Peyer's patch (tissue), 4 donors: ENCODE results near the gene HPCAL1. TPM values are rescaled to one million over a fixed set of nuclear protein-coding genes. Genes with fewer than 3 reads are reported as not detected.
"Not testable (repeated sequence)": the region's sequence is repeated elsewhere in the genome, so short reads cannot be mapped to it uniquely, and the experiment has no call there.

Source experiments
- DNase-seq, 3 donors: peaks; one replicate each; pipeline ENCODE4 v3.0.0-alpha.2; 2017 to 2019
- H3K27ac ChIP-seq, 4 donors: fragments of 200-600 bp; sonication (generic); one replicate each; pipeline ENCODE4 v1.5.1; 2016 to 2019
- H3K27me3 ChIP-seq, 2 donors: fragments of 200-600 bp; sonication (generic); one replicate each; pipeline ENCODE4 v1.5.1; 2019
- H3K36me3 ChIP-seq, 3 donors: fragments of 200-600 bp; sonication (generic); one replicate each; pipeline ENCODE4 v1.5.1; 2016 to 2019
- H3K4me1 ChIP-seq, 4 donors: fragments of 200-600 bp; sonication (generic); one replicate each; pipeline ENCODE4 v1.5.1; 2016 to 2019
- H3K4me3 ChIP-seq, 4 donors: fragments of 200-600 bp; sonication (generic); 1 replicate in 3 of 4; 2 replicates in 1 of 4; pipeline ENCODE4 v1.5.1; 2016 to 2019; ENCODE audit warnings: mild to moderate bottlenecking in 1 of 4
- H3K9me3 ChIP-seq, 4 donors: fragments of 200-600 bp; sonication (generic); one replicate each; pipeline ENCODE4 v1.5.1; 2016 to 2019; ENCODE audit warnings: mild to moderate bottlenecking in 1 of 4
- CTCF ChIP-seq, 6 experiments: fragments of 450-650 bp in 4 of 6; fragments of 200-600 bp in 2 of 6; sonication (generic) in 1 of 6; IDR thresholded peaks; one replicate each; pipeline ENCODE4 v1.5.1; 2017 to 2019; ENCODE audit warnings: antibody characterized with exemption in 6 of 6, mild to moderate bottlenecking in 3 of 6, moderate library complexity in 1 of 6
- POLR2A ChIP-seq, 2 donors: fragments of 450-650 bp; IDR thresholded peaks; one replicate each; pipeline ENCODE4 v1.5.1; 2017; ENCODE audit warnings: antibody characterized with exemption in 2 of 2, mild to moderate bottlenecking in 2 of 2, moderate library complexity in 2 of 2
- total RNA-seq, 4 donors: library from RNA; depleted of rRNA; stranded (reverse); fragments of >200 nt; gene quantifications; one replicate each; pipeline ENCODE4 v1.1.0, GENCODE V29; 2016

HPCAL1 gene
- total RNA-seq, 4 donors from 2014 or later = 123 to 270 (median 156) TPM

DNA sequence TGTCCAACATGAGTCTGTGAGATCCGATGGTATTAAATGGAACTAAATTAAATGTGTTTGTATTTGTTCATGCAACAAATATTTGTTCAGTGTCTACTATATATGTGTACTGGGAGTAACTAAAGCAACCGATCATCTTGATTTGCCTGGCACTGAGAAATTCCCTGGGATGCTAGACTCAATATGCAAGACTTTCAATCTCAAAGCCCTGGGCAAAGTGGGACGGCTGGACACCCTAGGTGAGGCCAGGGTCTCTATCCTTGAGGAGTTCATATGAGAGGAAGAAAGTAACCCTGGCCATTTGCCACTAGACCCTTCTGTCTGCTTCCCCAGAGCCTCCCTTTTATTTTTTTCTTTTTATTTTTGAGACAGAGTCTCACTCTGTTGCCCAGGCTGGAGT lies 44.0 kb upstream of the HPCAL1 start:
- Histone ChIP-seq H3K4me3 (no peak overlapping the region), H3K36me3 (no peaks in the 10 kb centered on the region), H3K27me3 (no peaks in the 10 kb centered on the region), H3K4me1 (peaks cover 0 to 23% (median 2%) of the 10 kb centered on the region in 4 donors), H3K9me3 (no peaks in the 10 kb centered on the region), H3K27ac (no peak overlapping the region)
- no peak for TF ChIP-seq CTCF (IDR thresholded peaks at IDR 0.05)
- TF ChIP-seq POLR2A (IDR thresholded peaks at IDR 0.05) = no peak
- DNase-seq = peak in 1 of 3 donors; percentile 28

GRCh38 chr2:10260130-10260529 lies 42.6 kb upstream of the HPCAL1 start:
- peak overlapping the region in 3 of 4 donors; percentile 17 to 74 (median 67) for H3K27ac ChIP-seq
- H3K36me3 ChIP-seq = no peaks in the 10 kb centered on the region
- no peak for TF ChIP-seq POLR2A (IDR thresholded peaks at IDR 0.05)
- peak in 4 of 6 experiments; percentile 14 to 77 (median 70) for TF ChIP-seq CTCF (IDR thresholded peaks at IDR 0.05)
- H3K4me1 ChIP-seq = peaks cover 0 to 23% (median 2%) of the 10 kb centered on the region in 4 donors
- H3K9me3 ChIP-seq = no peaks in the 10 kb centered on the region
- no peak overlapping the region for H3K4me3 ChIP-seq
- DNase-seq = peak in 2 of 3 donors; percentile 82 to 88
- H3K27me3 ChIP-seq = no peaks in the 10 kb centered on the region

- peaks cover 0 to 39% (median 2%) of the 10 kb centered on the region in 4 donors for H3K4me1 ChIP-seq
- H3K4me3 ChIP-seq, H3K27me3 ChIP-seq, H3K36me3 ChIP-seq, DNase-seq, H3K27ac ChIP-seq, H3K9me3 ChIP-seq: not testable (repeated sequence)
These were observed 39.2 kb upstream of the HPCAL1 start for GRCh38 chr2:10263526-10263925.

GRCh38 chr2:10264506-10265328 lies 38.0 kb upstream of the HPCAL1 start:
- Histone ChIP-seq H3K4me1 (peaks cover 0 to 32% (median 2%) of the 10 kb centered on the region in 4 donors), H3K36me3 (no peaks in the 10 kb centered on the region), H3K27me3 (no peaks in the 10 kb centered on the region), H3K9me3 (no peaks in the 10 kb centered on the region), H3K4me3 (no peak overlapping the region), H3K27ac (no peak overlapping the region)
- DNase-seq = peak in 2 of 3 donors; percentile 39 to 42
- no peak for TF ChIP-seq CTCF (IDR thresholded peaks at IDR 0.05)
- no peak for TF ChIP-seq POLR2A (IDR thresholded peaks at IDR 0.05)

GRCh38 chr2:10265329-10266132 lies 37.2 kb upstream of the HPCAL1 start:
- peak in 1 of 3 donors; percentile 38 for DNase-seq
- no peaks in the 10 kb centered on the region for H3K27me3 ChIP-seq
- no peak for TF ChIP-seq CTCF (IDR thresholded peaks at IDR 0.05)
- TF ChIP-seq POLR2A (IDR thresholded peaks at IDR 0.05) = no peak
- H3K36me3 ChIP-seq = no peaks in the 10 kb centered on the region
- H3K9me3 ChIP-seq = no peaks in the 10 kb centered on the region
- H3K27ac ChIP-seq = no peak overlapping the region
- H3K4me1 ChIP-seq = peaks cover 0 to 31% (median under 1%) of the 10 kb centered on the region in 4 donors
- no peak overlapping the region for H3K4me3 ChIP-seq
